OCI-LY7 (cell line): Measurements from ENCODE around the gene WSB2.
A peak's percentile ranks its signal among the peaks of the same experiment; 100 is the strongest.

Source experiments
- EZH2phosphoT487 ChIP-seq: fragments of 200-600 bp; sonication (generic); IDR thresholded peaks from 2 replicates; pipeline ENCODE4 v1.6.1; 2018; ENCODE audit warnings: low read depth, borderline replicate concordance, mild to moderate bottlenecking, mixed run types, antibody characterized with exemption, low read length, moderate library complexity, mixed read lengths
- TF ChIP-seq, protein P1 (sequence below): fragments of 200-600 bp; sonication (generic); conservative IDR thresholded peaks from 2 replicates; pipeline ENCODE4 v1.5.1; 2014; ENCODE audit warnings: mild to moderate bottlenecking, antibody characterized with exemption, low read length, moderate library complexity, mixed read lengths

DNA sequence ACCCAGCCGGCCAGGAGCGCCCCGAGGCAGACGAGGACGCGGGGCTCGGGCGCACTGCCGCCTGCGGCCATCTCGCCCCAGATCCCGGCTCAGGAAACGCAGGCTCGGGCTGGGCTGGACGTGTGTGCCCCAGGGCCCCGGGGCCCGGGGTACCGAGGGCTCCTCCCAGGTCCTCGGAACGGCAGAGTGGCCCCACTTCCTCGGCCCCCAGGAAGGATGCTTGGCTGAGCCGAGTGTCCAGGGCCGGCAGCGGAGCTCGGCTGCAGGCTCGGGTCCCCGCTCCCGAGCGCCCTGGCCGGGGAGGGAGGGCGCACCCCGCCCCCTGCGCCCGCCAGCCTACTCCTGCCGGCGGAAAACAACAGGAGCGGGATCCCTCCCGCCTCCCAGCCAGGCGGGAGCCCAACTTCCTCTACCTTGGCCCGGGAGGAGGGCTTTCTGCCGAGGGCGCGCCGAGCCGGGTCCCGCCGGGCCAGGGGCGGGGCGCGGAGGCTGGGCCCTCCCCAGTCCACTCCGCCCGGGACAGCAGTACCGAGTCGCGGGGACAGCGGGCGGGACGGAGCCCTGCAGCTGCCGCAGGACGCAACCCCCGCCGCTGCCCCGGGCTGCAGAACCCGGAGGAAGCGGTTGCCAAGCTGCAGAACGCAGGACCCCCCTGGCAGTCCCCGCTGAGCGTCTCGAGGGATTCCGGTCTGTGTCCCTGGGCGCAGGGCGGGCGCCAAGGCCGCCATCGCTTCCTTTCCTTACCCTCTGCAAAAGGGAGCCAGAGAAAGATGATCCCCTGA, 42.8 kb upstream of the WSB2 start, which contains the start of gene VSIG10:
- TF ChIP-seq, protein P1, sequence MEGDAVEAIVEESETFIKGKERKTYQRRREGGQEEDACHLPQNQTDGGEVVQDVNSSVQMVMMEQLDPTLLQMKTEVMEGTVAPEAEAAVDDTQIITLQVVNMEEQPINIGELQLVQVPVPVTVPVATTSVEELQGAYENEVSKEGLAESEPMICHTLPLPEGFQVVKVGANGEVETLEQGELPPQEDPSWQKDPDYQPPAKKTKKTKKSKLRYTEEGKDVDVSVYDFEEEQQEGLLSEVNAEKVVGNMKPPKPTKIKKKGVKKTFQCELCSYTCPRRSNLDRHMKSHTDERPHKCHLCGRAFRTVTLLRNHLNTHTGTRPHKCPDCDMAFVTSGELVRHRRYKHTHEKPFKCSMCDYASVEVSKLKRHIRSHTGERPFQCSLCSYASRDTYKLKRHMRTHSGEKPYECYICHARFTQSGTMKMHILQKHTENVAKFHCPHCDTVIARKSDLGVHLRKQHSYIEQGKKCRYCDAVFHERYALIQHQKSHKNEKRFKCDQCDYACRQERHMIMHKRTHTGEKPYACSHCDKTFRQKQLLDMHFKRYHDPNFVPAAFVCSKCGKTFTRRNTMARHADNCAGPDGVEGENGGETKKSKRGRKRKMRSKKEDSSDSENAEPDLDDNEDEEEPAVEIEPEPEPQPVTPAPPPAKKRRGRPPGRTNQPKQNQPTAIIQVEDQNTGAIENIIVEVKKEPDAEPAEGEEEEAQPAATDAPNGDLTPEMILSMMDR = no peak
- TF ChIP-seq EZH2phosphoT487 = peak; percentile 48; the same call in 1 of the 2 replicates
